AG04450 (cell line): ENCODE results near the gene DCAF4L1. TPM values are rescaled to one million over a fixed set of nuclear protein-coding genes. Genes with fewer than 3 reads are reported as not detected.

Experiments used
- CTCF ChIA-PET: fragments of 300-600, 350-600 bp; formaldehyde crosslinking; extraction: SDS; loops from one replicate; lab custom pipeline; 2022; ENCODE audit warnings: antibody characterized with exemption, inconsistent platforms; lab: Charles Lee
- POLR2A ChIA-PET: fragments of 350-600 bp; formaldehyde crosslinking; extraction: SDS; loops from one replicate; lab custom pipeline; 2021; ENCODE audit warnings: antibody characterized with exemption, inconsistent platforms; lab: Yijun Ruan, JAX
- DNase-seq: peaks from one replicate; pipeline ENCODE4 v3.0.0-alpha.2; 2011; ENCODE audit warnings: low read depth, low spot score
- H3K27ac ChIP-seq: one replicate; pipeline ENCODE4 v1.5.1; 2012; ENCODE audit warnings: low read depth, low read length, control low read depth
- H3K27me3 ChIP-seq: one replicate; pipeline ENCODE4 v1.6.0; 2012; ENCODE audit warnings: low read length; ENCODE audit not compliant: control insufficient read depth, insufficient read depth
- H3K4me3 ChIP-seq: 2 replicates; pipeline ENCODE4 v1.5.1; 2011; ENCODE audit warnings: mild to moderate bottlenecking, low read depth, low read length, control low read depth
- H3K9me3 ChIP-seq: 2 replicates; pipeline ENCODE4 v1.5.1; 2012; ENCODE audit warnings: low read length; ENCODE audit not compliant: control insufficient read depth, insufficient read depth
- CTCF ChIP-seq: IDR thresholded peaks from 2 replicates; pipeline ENCODE4 v1.5.1; 2011; ENCODE audit warnings: low read depth, low read length, control low read depth, inconsistent platforms
- polyA minus RNA-seq: library from RNA; depleted of rRNA, polyadenylated mRNA; stranded (reverse); fragments of >200 nt; gene quantifications from 2 replicates; pipeline ENCODE4 v1.2.3, GENCODE V29; 2011; rRNA and poly(A)+ RNA removed
- polyA plus RNA-seq: library from polyadenylated mRNA; depleted of rRNA; stranded (reverse); fragments of >200 nt; gene quantifications from 2 replicates; pipeline ENCODE4 v1.2.3, GENCODE V29; 2011; rRNA removed

The DCAF4L1 gene
- polyA plus RNA-seq (0.01 and 0.04 TPM in 2 replicates), polyA minus RNA-seq (0.04 and 0.09 TPM in 2 replicates)

DNA sequence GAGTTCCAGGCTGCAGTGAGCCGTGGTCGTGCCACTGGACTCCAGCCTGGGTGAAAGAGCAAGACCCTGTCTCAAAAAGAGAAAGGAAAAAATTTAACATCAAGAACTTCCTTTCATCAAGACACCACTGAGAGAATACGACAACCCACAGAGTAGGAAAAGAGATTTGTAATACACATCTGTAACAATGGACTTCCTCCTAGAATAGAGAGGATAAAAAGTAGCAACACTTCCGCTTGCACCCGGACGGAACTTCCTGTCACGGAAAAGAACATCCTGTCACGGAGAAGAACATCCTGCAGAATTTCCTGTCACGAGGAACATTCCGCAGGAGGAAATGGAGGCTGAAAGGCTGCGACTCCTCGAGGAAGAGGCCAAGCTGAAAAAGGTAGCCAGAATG lies at the start of gene DCAF4L1:
TSS of gene DCAF4L1 (plus strand) at position 301 of the 400 bp plus-strand sequence. CDS start at position 338, 37 bp downstream.
- DNase-seq = no peak
- Histone ChIP-seq H3K4me3 (no peak within 1 kb of the TSS), H3K27ac (no peak within 1 kb of the TSS), H3K9me3 (no peaks in the 10 kb centered on the region; the same call in 1 of the 2 replicates), H3K27me3 (no peaks in the 10 kb centered on the region)
- ChIA-PET POLR2A (no interaction called here), CTCF (no interaction called here)
- no peak for TF ChIP-seq CTCF

DNA sequence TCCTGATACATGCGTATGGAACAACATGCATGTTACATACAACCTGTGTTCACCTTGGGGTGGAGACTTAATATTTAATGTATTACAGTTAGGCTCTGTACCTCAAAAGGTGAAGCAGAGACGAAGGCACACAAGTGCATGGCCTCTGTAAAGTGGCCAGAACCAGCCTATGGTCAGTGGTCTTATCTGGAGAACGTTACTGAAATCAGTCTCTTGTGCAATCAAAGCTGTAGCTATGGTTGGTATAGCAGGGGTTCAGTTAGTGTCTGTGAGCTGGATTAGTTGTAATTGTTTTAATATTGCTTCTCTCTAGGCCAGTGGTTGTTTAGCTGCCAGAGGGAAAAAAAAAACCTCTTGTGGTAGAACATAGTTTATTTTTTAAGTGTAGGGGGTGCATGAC lies 48.6 kb upstream of the DCAF4L1 start:
- Histone ChIP-seq H3K9me3 (peaks cover 2% of the 10 kb centered on the region; the same call in 1 of the 2 replicates), H3K27ac (no peak overlapping the region), H3K4me3 (no peak overlapping the region), H3K27me3 (peaks cover 16% of the 10 kb centered on the region)
- TF ChIP-seq CTCF = no peak
- DNase-seq = no peak
- CTCF ChIA-PET = interaction anchor here (0.5 kb wide), 1 partner anchor 118 kb away, joined by 3 read pairs; no protein-coding TSS in a partner anchor
- POLR2A ChIA-PET = no interaction called here

DNA sequence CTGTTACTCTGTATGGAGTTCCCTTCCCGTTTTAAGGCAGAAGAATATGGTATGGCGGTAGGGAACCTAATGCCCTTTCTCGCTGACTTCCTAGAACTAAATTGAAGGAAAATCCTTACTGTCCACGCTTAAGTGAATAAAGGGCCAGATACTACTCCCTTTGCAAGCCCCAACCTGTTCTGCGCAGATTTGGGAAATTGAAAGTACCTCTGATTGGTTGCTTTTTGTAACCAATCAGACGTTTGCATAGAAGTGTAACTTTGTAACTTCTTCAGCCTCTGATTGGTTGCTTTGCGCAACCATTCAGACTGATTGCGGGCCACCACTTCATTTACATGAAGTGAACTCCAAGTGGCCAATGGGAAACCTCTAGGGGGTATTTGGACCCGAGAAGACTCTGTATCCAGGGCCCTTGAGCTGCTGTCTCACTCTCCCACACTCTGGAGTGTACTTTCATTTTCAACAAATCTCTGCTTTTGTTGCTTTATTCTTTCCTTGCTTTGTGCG lies 47.5 kb upstream of the DCAF4L1 start:
- Histone ChIP-seq H3K27ac (no peak overlapping the region), H3K4me3 (no peak overlapping the region), H3K27me3 (peaks cover 15% of the 10 kb centered on the region), H3K9me3 (peaks cover 2% of the 10 kb centered on the region; the same call in 1 of the 2 replicates)
- DNase-seq = no peak
- ChIA-PET CTCF (interaction anchor here (0.6 kb wide), 2 partner anchors 50 to 51 kb away, joined by 3 to 5 read pairs; no protein-coding TSS in a partner anchor), POLR2A (no interaction called here)
- TF ChIP-seq CTCF = no peak

DNA sequence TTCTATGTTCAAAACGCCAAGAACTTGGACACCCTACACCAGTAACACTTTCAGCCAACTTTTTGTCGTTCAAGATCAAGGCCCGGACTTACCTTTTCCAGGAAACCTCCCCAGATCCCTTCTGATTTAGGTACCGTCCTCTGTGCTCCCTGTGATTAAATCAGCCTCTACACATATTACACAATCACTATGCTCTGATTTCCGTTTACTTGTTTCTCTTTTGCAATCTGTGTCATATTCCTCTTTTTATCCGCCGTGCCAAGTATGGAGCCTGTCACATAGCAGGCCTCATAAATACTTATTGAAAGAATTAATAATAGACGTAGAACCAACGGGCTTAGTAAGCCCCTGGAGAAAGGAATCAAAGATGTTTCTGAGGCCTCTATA lies 47.0 kb upstream of the DCAF4L1 start:
- H3K4me3 ChIP-seq = peak overlapping the region; percentile 96; the same call in 1 of the 2 replicates
- CTCF ChIA-PET = interaction anchor here (0.6 to 1.5 kb wide), 3 partner anchors 23 to 51 kb away, joined by 3 to 5 read pairs (median 4); no protein-coding TSS in a partner anchor
- peaks cover 15% of the 10 kb centered on the region for H3K27me3 ChIP-seq
- DNase-seq = no peak
- POLR2A ChIA-PET = no interaction called here
- TF ChIP-seq CTCF = no peak
- peaks cover 2% of the 10 kb centered on the region; the same call in 1 of the 2 replicates for H3K9me3 ChIP-seq
- H3K27ac ChIP-seq = no peak overlapping the region
